HG02678 (cell line): Measurements from ENCODE around the gene VWA5A.
"Not testable (repeated sequence)": the region's sequence is repeated elsewhere in the genome, so short reads cannot be mapped to it uniquely, and the experiment has no call there.

ENCODE experiments used
- ATAC-seq: cut with Tn5 transposase; IDR thresholded peaks from one replicate; pipeline ENCODE4 v1.9.1; 2021; ENCODE audit warnings: mild to moderate bottlenecking, moderate library complexity; ENCODE audit not compliant: unreplicated experiment

The VWA5A gene

DNA sequence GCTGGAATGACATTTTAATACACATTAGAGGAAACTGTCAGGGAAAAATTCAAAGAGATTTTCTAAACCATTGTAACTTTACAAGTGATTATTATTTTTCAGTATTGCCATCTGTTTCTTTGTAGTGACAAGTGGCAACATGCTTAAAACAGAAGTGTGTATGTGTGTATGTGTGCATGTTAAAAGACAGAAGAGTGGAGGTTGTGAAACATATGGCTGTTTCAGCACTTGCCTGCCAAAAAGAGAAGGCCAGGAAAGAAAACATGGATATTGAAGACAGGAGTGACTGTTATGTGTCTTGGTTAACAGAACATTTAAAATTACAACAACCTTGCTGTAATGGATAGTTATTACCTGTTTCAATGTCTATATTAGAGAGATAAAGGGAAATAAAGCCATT, 24.3 kb upstream of the VWA5A start:
- no peak for ATAC-seq

DNA sequence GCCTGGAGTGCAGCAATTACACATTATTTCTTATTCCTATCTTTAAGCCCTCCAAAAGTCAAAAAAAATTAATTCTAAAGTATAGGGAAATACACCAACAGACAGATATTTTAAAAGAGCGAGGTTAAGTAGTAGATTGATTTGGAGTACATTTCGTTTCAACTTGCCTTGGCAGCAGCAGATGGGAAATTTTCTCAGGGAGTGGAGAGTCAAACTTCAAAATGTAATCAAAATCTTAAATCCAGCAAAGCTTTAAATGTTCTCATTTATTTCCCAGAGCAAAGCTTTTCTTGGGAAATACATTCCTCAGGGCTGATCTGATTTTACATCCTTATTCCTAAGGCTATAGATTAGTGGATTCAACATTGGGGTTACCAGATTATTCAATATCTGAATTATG, 21.9 kb upstream of the VWA5A start:
- ATAC-seq: no peak

DNA sequence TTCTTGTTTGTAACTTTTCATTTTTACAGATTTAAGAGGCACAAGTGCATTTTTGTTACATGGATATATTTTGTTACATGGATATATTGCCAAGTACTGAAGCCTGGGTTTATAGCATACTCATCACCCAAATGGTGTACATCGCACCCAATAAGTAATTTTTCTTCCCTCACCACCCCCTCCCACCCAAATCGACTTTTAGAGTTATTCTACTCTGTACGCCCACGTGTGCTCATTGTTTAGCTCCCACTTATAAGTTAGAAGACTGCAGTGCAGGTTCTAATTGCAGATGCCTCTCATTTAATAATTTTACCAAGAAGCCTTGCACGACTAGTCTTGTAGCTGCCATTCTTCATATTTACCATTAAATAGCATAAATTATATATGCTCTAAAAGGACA, 20.5 kb upstream of the VWA5A start:
- ATAC-seq: no peak

DNA sequence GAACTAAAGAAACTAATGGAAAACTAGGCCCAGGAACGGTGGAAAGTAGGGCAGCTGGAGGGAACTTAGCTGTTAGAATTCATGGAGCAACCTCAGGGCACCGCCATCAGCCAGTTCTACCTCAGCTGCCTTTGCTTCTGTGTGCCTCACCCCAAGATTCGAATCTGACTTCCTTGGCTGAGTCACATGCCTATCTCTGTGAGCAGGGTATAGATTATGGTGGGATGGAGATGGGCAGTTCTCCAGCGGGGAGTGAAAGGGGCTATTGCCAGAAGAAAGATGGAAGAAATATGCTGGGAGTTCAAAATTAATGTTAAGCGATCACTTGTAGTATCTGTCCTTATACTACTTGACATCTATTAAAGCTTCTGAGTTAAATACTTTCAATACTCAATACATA, 18.9 kb upstream of the VWA5A start:
- ATAC-seq: no peak

DNA sequence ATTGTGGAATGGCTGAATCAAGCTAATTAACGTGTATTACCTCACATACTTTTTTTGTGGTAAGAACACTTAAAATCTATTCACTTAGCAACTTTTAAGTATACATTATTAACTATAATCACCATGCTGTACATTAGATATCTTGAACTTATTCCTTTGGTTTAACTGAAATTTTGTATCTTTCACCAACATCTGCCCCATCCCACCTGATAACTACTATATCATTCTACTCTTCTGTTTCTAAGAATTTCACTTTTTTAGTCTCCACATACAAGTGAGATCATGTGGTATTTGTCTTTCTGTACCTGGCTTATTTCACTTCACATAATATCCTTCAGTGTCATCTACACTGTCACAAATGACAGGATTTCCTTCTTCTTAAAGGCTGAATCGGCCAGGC, 17.1 kb upstream of the VWA5A start:
- ATAC-seq: no peak

DNA sequence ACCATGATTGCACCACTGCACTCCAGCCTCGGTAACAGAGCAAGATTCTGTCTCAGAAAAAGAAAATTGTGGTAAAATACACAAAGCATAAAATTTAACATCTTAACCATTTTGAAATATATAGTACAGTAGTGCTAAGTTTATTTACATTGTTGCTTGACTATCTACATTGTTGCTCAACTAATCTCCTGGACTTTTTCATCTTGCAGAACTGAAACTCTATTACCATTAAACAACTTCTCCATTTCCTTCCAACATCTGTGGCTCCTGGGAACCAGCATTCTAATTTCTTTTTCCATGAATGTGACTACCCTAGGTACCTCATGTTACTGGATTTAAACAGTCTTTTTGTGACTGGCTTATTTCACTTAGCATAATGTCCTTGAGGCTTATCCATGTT, 13.5 kb upstream of the VWA5A start:
- ATAC-seq: no peak

DNA sequence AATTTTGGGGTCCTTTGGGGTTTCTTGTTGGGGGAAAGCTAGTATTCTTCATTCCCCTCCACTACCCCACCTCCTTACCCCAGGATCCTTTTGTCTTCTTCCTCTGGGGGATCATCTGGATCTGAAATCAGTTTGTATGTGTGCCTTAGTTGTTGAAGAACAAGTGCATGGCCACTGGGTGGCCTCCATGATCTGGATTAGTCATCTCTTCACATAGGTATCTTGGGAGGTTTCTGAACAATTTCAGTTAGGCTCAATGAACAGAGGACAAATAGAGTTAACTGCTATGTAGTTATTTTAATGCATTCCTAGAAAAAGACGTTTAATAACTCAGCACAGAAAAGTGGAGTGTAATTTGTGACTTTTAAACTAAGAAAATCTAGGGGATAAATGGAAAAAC, 7.1 kb upstream of the VWA5A start:
- peak; percentile 73 for ATAC-seq

DNA sequence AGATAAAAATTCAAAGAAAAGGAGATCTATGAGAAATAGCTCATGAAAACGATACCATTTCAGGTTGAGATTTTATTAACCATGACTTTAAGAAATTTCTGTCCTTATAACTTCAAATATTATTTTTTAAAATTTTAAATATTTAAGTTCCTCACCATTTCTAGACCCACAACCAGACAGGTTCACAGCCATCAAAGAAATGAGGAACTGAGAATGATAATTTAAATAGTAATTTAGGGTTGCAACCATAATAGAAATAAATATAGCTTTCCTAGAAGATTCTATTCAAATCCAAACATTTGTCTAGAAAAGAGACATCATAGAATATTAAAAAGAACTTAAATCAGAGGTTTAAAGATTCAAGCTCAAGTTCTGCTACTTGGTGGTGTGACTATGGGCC, 5.9 kb upstream of the VWA5A start:
- ATAC-seq: no peak

DNA sequence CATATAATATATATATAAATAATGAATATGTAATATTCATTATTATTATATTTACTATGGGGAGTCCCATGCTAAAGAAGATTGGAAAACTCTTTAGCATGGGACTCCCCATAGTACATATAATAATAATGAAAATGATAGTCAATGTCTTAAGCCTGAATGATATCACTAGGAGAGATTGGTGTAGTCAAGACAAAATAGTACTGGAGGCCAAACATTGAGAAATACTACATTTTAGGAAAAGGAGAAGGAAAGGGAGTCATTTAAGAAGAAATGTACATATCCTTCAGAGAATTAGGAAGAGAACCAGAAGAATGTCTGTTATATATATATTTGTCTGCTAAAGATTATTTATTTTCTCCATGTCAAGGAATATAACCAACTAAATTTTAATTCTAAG, 5.0 kb upstream of the VWA5A start:
- ATAC-seq: no peak

DNA sequence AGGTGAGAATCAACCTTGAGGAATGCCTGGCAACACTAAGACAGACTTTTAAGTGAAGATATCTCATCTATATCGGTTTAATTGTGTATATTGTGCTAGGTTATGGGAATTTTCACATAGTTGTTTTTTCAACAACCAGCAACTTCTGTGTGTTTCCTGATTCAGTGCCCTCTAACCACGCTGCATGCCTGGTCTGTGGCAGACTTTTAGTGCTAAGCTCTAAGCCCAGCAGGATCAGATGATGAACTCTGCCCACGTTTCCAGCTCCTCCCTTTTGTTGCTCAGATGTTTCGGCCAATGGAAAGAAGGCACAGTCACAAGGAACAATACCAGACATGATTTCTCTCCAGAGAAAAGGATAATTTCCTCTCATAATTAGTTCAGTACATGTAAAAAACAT, 1.4 kb upstream of the VWA5A start:
- no peak for ATAC-seq

DNA sequence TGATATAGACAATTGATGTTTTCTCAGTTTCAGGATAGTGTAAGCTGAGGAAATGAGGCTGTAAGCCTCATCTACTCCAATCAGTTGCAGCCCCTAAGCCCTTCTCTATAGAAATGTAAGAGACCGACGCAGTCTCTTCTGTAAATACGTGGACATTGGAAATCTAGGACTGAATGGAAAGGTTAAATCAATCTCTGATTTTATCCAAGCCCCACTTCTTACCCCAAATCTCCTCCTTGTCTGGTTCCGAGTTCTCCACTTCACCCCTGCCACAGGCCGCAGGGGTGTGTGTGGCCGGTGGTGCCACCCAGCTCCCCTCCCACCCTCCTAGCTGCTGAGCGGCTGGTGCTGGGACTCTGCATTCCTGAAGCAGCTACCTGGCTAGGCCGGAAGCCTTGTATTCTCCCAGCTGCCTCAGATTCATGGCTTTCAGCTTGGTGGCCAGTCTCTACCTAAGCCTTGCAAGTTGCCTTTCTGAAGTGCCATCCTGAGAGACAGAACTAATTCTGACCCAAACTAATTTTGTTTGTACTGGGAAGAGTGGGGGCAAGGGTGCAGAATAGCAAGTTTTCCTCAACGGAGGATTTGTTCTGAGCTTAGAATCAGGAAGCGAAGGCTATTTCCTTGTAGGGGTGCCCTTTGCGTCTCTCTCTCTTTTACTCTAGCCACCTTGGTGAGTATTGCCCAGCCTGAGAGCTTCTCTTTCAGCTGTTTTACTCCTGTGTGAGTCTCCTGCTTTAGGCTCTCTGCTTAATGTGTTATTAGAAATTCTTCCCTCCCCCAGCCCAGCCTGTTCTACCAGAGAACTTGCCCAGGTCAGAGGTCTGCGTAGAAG, 749 bp downstream of the VWA5A start:
- ATAC-seq: peak; percentile 35

DNA sequence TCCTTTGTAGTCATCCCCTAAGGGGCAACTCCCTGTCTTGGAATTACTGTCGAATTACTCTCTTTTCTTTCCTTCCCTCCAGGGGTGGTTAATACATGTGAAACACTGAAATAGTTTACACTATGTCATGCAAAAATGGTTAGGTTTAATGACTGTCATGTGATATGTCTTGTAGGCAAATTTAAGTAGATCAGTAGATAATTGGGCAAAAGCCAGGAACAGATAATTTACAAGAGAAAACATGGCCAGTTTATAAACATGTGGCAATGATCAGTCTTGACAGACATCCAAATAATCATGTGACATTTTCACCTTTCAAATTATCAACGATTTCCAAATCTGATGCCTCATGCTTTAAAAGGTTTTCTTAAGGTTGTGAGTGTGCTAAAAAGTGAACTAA, 3.9 kb downstream of the VWA5A start:
- no peak for ATAC-seq

DNA sequence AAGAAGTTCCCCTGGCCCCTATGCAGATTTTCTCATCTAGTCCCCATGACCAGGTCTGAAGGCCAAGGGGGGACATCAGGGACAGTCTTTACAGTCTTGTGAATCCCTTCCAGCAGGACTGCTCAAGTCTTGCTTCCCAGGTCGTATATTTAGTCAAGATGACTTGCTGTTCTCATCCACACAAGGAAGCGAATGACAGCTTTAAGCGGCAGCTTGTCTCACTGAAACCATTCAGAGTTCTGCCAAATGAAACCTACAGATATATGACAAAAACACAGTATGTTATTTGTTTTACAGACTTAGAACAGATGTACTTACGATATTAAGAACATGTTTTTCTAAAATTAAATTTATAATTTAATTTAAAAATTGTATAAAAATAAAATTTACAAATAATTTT, 5.6 kb downstream of the VWA5A start:
- ATAC-seq: no peak

DNA sequence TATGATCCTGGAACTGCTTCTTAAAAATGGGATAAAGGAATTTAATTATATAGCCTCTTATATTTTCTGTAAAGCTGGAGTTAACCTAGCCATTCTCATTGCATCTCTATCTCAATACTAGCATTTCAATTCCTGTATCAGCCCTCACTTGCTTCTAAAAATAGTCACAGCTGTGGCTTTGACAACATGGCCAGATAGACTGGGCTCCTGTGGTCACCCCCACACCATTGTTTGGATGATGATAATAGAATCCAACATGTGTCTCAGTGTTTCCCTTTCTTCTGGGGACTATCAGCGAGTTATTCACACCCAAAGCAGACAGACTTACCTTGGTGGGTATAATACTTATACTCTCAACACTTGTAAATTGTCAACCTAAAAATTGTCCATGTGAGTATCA, 6.9 kb downstream of the VWA5A start:
- no peak for ATAC-seq

DNA sequence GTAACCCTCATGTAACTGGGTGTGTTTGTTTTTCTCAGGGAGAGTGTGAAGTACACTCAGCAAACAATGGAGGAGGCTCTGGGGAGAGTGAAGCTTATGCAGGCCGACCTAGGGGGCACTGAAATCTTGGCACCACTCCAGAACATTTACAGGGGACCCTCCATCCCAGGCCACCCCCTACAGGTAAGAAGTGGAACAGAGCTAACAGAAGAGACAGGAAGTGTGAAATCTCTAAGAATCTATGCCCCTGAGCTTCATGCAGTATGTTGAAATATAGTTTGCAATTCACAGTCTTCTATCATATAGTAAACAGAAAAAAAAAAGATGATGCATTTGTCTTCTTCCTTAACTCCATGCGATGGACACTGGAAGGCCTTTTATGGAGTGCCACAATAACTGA, 8.4 kb downstream of the VWA5A start:
- no peak for ATAC-seq

DNA sequence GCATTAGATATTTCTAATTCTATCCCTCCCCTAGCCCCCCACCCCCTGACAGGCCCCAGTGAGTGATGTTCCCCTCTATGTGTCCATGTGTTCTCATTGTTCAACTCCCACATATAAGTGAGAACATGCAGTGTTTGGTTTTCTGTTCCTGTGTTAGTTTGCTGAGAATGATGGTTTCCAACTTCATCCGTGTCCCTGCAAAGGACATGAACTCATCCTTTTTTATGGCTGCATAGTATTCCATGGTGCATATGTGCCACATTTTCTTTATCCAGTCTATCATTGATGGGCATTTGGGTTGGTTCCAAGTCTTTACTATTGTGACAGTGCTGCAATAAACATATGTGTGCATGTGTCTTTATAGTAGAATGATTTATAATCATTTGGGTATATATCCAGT, 11.9 kb downstream of the VWA5A start:
- ATAC-seq: not testable (repeated sequence)

DNA sequence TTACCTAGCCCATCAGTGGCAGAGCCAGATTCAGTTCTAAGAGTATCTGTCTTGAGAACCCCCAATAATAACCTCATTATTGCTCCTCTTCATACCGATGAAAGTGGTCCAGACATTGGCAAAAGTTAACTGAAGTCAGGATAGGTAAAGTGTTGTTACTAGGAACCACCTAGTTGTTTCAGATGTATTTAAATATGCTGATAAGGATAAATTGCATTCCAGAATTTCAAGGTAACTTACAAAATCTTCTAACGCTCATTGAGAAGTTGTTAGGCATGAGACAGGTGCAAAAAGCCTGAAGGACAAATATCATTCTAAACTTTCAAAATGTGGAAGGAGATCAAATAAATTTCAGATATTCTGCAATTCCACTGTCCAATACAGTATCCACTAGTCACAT, 27.8 kb downstream of the VWA5A start:
- ATAC-seq: no peak

DNA sequence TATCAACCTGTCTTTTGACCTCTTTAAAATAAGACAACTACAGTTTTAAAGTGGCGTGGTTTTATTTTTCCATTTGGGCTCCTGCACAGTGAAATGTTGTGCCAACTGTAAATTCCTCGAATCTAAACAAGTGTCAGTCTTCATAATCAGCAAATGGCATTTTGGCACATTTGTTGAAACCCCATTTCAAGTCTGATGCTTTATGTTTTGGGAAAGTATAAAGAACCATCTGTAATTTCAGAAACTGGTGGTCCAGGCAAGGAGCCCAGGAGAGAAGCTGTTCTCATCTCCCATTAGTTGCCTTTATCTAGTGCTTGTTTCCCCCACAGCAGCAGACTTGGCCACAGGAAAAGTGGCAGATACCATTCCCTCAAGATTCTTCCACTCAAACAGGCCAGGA, 32.7 kb downstream of the VWA5A start:
- no peak for ATAC-seq

DNA sequence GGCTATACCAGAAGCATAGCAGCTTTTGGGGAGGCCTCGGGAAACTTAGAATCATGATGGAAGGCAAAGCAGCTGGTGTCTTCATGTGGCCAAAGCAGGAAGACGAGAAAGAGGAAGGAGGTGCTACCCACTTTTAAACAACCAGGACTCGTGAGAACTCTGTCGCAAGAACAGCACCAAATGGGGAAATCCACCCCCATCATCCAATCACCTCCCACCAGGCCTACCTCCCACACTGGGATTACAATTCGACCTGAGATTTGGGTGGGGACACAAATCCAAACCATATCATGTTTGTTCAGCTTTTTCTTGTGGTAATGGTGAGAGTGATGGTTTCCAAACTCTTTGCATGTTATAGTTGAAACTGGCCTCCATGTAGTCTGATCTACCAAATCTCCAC, 35.4 kb downstream of the VWA5A start:
- no peak for ATAC-seq

DNA sequence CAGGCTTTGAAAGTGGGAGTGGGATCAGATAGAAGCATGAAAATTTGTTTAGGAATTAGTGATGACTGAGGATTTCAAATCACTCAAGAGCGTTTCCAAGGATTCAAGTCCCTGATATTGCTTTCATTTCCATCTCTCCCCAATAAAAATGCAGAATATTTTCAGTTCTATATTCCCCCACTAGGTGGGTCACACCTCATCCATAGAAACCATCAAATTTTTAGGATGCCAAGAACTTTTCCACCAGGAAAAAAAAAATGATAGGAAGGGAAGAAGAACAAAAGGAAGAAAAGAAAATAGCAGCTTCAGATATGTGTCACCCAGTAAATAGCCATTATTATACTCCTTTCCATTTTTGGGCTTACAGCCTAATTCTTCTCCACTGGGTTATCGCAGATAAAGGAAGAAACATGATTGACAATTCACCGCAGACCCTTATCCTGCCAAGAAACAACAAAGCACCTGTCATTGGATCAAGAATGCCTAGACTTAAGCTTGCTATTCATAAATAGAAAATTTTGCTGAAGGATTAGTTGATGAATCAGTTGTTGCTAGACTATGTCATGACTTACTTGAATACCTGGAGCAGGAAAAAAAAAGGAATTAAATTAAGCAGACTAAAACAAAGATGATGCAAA, 37.6 kb downstream of the VWA5A start:
- no peak for ATAC-seq

DNA sequence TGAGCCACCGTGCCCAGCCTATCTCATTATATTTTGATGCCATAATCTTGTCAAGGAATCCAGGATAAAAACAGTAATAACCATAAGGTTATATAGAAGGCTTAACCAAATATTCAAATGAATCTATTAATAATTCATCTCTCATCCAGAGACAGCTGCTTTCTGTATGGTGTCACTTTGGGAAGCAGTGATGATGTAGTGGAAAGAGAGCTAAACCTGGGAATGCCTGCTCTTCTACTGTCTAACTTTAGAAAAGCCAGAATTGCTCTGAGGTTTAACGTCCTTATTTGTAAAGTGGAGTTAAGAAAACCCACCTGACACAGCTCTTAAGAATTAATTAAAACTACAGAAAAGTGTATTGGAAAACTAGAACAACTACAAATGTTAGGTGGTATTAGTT, 38.6 kb downstream of the VWA5A start:
- no peak for ATAC-seq

DNA sequence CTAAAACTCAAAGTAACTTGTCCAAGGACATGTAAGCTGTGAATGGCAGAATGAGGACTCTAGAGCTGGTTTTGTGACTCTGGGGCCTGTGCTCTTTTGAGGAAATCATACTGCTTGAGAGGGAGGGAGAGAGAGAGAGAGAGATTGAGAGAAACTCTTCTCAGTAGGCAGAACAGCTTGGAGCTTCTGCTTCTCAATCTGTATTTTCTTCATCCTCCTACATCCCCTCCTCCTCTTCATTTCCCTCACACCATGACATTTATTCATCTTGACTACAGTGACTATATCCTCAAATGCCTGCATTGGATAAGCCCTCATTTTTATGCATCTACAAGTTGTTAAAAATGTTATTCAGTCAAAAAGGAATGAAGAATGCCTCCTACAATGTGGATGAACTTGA, 44.2 kb downstream of the VWA5A start:
- ATAC-seq: no peak

DNA sequence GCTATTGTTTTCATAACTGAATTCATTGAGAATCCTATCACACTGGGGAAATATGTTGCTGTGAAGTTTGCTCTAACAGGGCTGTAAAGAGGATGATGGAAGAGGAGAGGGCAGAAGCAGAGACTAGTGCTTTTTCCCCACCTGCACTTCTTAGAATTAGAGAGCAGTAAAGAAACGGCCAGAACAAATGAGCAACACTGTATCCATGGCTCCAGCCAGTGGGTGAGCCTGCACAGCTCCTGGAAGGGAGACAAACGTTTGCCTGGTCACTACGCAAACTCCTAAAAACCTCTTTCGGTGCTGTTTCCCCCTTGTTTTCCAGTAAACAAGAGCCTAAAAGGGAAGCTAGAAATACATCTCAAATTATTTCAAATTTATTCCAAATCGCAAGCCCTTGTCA, 45.7 kb downstream of the VWA5A start:
- no peak for ATAC-seq
